SH-SY5Y (cell line): Measurements from ENCODE around the gene GBA3.

ENCODE experiments used
- GATA2 ChIP-seq: IDR thresholded peaks from 2 replicates; pipeline ENCODE4 v1.6.1; 2011; ENCODE audit warnings: mild to moderate bottlenecking, low read depth, low read length
- GATA3 ChIP-seq: IDR thresholded peaks from 2 replicates; pipeline ENCODE4 v1.6.1; 2011; ENCODE audit warnings: low read depth, mild to moderate bottlenecking, low read length, moderate library complexity

- TF ChIP-seq GATA2 (no peak), GATA3 (no peak)
These were observed 149.8 kb downstream of the GBA3 start for GRCh38 chr4:22842360-22843018.
